T-helper 17 cell (primary cell): ENCODE data around the gene KLK1. TPM values are rescaled to one million over a fixed set of nuclear protein-coding genes. Genes with fewer than 3 reads are reported as not detected.

ENCODE experiments used
- ATAC-seq: fragments of 150-1000 bp; cut with Tn5 transposase; 2 replicates; pipeline ENCODE4 v1.10.0; 2021; ENCODE audit warnings: mild to moderate bottlenecking, moderate library complexity
- DNase-seq, 3 donors: peaks; one replicate each; pipeline versions ENCODE4 v3.0.0 to v3.0.0-alpha.2; 2020 to 2021
- H3K9me3 ChIP-seq: one replicate; pipeline ENCODE4 v1.7.0; 2013; ENCODE audit warnings: low read length, mild to moderate bottlenecking; ENCODE audit not compliant: control insufficient read depth, poor library complexity, severe bottlenecking
- H3K27ac Mint-ChIP-seq: one replicate; pipeline ENCODE4 v1.8.0; 2022; ENCODE audit warnings: mild to moderate bottlenecking, moderate library complexity, mixed read lengths
- H3K27me3 Mint-ChIP-seq: one replicate; pipeline ENCODE4 v1.8.0; 2022; ENCODE audit warnings: mixed read lengths
- H3K36me3 Mint-ChIP-seq: one replicate; pipeline ENCODE4 v1.8.0; 2022; ENCODE audit warnings: low read depth, mixed read lengths
- H3K4me1 Mint-ChIP-seq: one replicate; pipeline ENCODE4 v1.8.0; 2022; ENCODE audit warnings: mild to moderate bottlenecking, mixed read lengths
- H3K4me3 Mint-ChIP-seq: one replicate; pipeline ENCODE4 v1.8.0; 2022; ENCODE audit warnings: mild to moderate bottlenecking, moderate library complexity, mixed read lengths
- total RNA-seq, 4 donors: library from RNA in 2 of 4; stranded (reverse) in 2 of 4; gene quantifications; one replicate each; pipeline ENCODE4 v1.2.3 and lab custom pipeline; 2022 to 2026

The KLK1 gene
- total RNA-seq, 2 donors from 2014 or later, result not detected

DNA sequence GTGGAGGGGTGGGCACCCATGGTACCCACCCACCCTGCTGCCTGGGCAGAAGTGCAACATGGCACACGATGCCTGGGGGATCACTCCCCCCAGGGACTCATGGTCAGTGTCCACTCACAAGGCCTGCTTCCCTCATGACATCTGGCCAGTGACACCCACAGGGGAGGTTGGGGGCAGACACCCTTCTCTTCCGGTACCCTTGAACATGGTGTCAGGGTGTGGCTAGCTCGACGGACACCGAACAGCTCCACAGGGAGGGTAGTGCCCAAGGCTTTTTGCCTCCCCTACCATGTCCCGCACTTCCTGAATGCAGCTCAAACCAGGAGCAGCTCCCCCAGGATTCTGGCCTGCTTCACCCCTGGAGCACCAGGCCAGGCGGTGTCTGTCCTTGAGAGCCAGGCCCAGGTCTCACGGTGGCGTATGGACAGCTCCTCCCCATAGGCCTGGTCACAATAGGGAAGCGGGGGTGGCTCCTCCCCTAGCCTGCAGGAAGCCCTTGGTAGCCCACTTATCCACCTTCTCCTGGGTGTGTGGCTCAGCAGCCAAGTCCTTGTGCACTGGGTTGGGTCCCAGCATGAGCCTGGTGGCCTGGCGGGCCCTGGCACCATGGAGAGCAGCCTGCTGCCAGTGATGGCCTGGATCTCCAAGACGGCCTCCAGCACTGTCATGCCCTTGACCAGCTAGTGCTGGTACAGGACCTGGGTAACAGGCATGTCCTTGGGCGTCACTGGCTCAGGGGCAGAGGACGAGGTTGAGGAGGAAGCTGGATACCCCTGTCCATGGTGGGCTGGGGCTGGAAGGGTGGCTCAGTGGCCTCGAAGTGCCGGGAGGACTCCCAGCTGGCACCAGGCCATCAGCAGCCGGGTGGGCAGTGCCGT is 25.6 kb downstream of the KLK1 start:
- H3K4me1 Mint-ChIP-seq, result peaks cover 20% of the 10 kb centered on the region
- ATAC-seq (no peak), DNase-seq (no peak)
- H3K9me3 ChIP-seq, result no peaks in the 10 kb centered on the region
- H3K27ac Mint-ChIP-seq, result no peak overlapping the region
- no peak overlapping the region for H3K4me3 Mint-ChIP-seq
- H3K27me3 Mint-ChIP-seq, result no peaks in the 10 kb centered on the region
- H3K36me3 Mint-ChIP-seq, result no peaks in the 10 kb centered on the region

DNA sequence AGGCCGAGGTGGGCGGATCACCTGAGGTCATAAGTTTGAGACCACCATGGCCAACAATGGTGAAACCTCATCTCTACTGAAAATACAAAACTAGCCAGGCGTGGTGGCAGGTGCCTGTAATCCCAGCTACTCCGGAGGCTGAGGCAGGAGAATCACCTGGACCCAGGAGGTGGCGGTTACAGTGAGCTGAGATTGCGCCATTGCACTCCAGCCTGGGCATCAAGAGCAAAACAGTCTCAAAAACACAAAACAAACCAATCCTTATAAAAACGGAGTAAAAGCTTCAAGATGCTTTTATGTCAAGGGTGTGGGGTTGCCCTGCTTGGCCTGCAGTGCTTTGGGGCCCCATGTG is 26.2 kb downstream of the KLK1 start:
- ATAC-seq (no peak), DNase-seq (no peak)
- no peaks in the 10 kb centered on the region for H3K9me3 ChIP-seq
- Mint-ChIP-seq H3K27me3 (no peaks in the 10 kb centered on the region), H3K4me1 (peaks cover 15% of the 10 kb centered on the region), H3K4me3 (no peak overlapping the region), H3K27ac (no peak overlapping the region), H3K36me3 (no peaks in the 10 kb centered on the region)

DNA sequence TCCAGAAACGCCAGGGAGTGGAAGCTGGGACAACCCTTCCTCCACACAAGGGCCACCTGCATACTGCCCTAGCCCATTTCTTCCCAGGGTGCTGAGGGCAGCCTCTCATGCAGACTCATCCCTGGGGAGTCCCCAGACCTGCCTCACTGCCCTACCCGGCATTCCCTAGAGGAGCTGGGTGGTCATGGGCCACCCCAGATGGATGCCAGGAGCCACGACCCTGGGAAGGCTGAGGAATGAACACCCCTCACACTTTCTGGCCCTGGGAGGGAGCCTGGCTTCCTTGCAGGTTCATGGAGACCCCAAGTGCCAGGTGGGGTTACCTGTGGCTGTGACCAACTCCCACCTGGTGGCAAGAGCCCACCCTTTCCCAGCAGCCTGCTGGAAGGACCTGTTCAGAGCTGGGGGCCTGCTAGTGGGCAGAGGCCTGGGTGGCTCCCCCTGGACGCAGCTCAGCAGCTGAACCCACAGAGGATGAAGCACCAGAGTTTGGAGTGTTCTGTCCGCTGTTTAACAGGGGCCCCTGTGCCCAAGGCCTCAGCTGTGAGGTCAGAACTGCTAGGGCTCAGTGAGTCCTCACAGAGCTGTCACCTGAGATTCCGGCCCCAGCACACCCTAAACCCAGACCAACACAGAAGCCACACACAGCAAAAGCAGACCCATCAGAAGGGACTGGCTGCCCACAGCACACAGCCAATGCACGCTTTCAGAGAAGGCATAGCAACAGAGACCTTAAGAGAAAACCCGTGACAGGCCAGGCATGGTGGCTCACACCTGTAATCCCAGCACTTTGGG is 26.8 kb downstream of the KLK1 start:
- ATAC-seq (no peak), DNase-seq (no peak)
- Mint-ChIP-seq H3K4me3 (no peak overlapping the region), H3K27me3 (no peaks in the 10 kb centered on the region), H3K4me1 (peaks cover 11% of the 10 kb centered on the region), H3K27ac (no peak overlapping the region), H3K36me3 (no peaks in the 10 kb centered on the region)
- no peaks in the 10 kb centered on the region for H3K9me3 ChIP-seq

DNA sequence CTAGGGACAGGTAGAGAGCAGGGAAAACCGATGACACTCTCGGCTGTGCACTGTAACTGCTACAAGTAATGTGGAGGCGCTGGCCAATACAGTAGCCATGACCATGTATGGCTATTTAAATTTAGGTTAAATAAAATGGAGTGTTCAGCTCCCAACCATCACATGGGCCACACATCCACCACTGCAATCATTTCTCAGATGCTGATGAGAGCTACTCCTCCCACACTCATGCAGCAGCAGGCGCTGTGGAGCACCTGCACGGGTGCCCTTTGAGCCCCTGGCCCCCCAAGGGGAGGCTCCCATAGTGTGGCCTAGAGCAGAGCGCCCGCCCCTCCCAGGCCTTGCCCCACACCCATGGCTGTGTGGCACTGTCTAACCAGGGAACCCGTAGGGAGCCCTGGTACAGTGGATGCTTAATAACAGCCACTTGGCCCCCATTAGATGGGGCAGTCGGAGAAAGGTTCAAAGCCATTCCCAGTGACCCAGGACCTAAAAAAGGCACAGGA is 27.4 kb downstream of the KLK1 start:
- Mint-ChIP-seq H3K27me3 (no peaks in the 10 kb centered on the region), H3K4me1 (peaks cover 10% of the 10 kb centered on the region), H3K27ac (no peak overlapping the region), H3K36me3 (no peaks in the 10 kb centered on the region), H3K4me3 (no peak overlapping the region)
- no peak for DNase-seq
- H3K9me3 ChIP-seq, result no peaks in the 10 kb centered on the region
- peak; percentile 16 for ATAC-seq

DNA sequence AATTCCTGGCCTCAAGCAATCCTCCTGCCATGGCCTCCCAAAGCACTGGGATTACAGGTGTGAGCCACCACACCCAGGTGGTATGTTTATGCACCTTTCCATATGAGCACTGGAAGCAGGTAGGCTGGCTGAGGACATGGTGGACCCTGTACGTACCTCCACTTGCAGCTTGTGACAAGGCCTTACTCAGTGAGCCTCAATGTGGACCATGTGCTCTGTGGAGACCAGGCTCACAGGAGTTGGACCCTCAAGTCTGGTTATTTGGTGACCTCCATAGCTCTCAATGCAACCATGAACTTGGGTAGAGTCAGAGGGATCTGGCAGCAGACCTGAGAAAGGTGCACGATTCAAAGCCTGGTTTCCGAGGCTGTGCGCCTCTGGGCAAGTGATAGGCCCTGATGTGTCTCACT is 27.9 kb downstream of the KLK1 start:
- H3K27me3 Mint-ChIP-seq, result no peaks in the 10 kb centered on the region
- H3K27ac Mint-ChIP-seq, result no peak overlapping the region
- no peaks in the 10 kb centered on the region for H3K9me3 ChIP-seq
- H3K4me3 Mint-ChIP-seq, result peak overlapping the region; percentile 19
- no peak for DNase-seq
- ATAC-seq, result no peak
- no peaks in the 10 kb centered on the region for H3K36me3 Mint-ChIP-seq
- H3K4me1 Mint-ChIP-seq, result peaks cover 6% of the 10 kb centered on the region

DNA sequence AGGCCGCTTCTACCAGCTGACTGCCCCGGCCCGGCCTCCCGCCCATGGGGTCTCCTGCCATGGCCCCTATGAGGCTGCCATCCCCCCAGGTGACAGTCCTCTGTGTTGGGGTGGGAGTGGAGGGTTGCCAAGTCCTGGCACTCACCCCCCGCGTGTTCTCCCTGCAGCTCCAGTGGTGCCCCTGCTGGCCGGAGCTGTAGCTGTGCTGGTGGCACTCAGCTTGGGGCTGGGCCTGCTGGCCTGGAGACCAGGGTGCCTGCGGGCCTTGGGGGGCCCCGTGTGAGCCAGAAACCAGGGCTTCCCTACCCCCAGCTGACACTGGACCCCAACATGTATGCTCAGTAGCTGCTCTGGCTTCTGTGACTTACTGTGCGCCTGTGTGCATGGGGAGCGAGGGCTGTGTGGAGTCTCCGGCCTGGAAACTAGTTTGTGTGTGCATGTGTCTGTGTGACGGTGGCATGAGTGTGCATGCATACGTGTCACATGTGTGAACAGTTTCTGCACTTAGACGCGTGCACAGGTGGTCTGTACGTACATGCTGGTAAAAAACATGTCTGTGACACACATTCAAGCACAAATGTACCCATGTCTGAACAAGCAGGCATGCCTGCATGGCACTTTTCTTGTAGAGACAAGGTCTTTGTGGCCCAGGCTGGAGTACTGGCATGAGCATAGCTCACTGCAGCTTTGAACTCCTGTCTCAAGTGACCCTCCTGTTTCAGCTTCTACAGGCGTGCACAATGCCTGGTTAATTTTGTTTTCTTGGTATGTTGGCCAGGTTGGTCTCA is 28.5 kb downstream of the KLK1 start:
- DNase-seq, result no peak
- H3K9me3 ChIP-seq, result no peaks in the 10 kb centered on the region
- Mint-ChIP-seq H3K4me3 (peak overlapping the region; percentile 19), H3K36me3 (no peaks in the 10 kb centered on the region), H3K27ac (no peak overlapping the region), H3K27me3 (no peaks in the 10 kb centered on the region), H3K4me1 (peaks cover 4% of the 10 kb centered on the region)
- peak; percentile 24 for ATAC-seq

DNA sequence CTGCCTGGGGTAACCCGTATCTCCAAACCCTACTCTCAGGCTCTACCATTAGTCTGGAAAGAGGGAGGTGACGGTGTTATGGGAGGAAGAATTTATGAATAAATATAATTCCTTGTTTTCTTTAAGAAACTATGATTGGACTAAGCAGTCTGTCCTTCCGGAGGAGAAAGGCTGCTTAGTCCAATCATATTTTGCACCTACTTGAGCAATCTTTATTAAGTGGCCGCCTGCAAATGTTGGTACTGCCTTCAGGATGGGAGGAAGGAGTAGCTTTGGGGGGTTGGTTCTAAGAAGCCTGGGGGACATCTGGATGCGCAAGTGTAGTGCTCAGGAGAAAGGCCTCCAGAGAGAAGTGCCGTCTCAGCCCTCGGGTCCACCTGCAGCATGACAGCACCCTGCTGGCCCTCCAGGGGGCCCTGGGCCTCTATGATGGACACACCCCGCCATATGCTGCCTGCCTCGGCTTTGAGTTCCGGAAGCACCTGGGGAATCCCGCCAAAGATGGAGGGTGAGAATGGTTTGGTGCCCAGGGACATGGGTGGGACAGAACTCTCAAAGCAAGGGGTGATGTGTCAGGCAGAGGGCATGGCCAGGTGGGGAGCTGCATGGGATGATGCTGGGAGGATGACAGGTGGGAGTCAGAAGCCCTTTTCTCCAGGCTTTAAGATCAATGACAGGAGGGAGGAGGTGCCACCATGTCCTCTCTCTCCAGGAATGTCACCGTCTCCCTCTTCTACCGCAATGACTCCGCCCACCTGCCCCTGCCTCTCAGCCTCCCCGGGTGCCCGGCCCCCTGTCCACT is 29.3 kb downstream of the KLK1 start:
- DNase-seq (no peak), ATAC-seq (peak; percentile 53)
- no peaks in the 10 kb centered on the region for H3K27me3 Mint-ChIP-seq
- peaks cover 4% of the 10 kb centered on the region for H3K4me1 Mint-ChIP-seq
- H3K36me3 Mint-ChIP-seq, result no peaks in the 10 kb centered on the region
- H3K4me3 Mint-ChIP-seq, result peak overlapping the region; percentile 31
- H3K9me3 ChIP-seq, result no peaks in the 10 kb centered on the region
- H3K27ac Mint-ChIP-seq, result no peak overlapping the region

DNA sequence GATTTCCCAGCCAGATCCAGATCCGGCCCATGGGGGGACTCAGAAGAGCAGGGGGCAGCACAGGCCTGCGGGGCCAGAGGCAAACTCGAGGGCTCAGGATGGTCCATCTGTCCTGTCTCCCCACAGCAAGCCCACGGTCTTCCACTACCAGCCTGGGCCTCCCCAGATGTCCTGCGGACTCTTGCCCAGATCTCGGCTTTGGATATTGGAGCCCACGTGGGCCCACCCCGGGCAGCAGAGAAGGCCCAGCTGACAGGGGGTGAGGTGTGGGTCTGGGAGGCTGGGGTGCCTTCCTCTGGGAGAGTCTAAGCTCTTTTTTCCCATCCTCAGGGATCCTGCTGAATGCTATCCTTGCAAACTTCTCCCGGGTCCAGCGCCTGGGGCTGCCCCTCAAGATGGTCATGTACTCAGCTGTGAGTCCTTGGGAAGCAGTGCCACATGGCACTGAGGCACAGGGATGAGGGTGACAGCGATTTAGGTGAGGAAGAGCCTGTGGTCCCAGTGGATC is 30.0 kb downstream of the KLK1 start:
- DNase-seq (no peak), ATAC-seq (no peak)
- H3K4me1 Mint-ChIP-seq, result peaks cover 4% of the 10 kb centered on the region
- no peaks in the 10 kb centered on the region for H3K9me3 ChIP-seq
- no peaks in the 10 kb centered on the region for H3K27me3 Mint-ChIP-seq
- no peaks in the 10 kb centered on the region for H3K36me3 Mint-ChIP-seq
- no peak overlapping the region for H3K4me3 Mint-ChIP-seq
- no peak overlapping the region for H3K27ac Mint-ChIP-seq

DNA sequence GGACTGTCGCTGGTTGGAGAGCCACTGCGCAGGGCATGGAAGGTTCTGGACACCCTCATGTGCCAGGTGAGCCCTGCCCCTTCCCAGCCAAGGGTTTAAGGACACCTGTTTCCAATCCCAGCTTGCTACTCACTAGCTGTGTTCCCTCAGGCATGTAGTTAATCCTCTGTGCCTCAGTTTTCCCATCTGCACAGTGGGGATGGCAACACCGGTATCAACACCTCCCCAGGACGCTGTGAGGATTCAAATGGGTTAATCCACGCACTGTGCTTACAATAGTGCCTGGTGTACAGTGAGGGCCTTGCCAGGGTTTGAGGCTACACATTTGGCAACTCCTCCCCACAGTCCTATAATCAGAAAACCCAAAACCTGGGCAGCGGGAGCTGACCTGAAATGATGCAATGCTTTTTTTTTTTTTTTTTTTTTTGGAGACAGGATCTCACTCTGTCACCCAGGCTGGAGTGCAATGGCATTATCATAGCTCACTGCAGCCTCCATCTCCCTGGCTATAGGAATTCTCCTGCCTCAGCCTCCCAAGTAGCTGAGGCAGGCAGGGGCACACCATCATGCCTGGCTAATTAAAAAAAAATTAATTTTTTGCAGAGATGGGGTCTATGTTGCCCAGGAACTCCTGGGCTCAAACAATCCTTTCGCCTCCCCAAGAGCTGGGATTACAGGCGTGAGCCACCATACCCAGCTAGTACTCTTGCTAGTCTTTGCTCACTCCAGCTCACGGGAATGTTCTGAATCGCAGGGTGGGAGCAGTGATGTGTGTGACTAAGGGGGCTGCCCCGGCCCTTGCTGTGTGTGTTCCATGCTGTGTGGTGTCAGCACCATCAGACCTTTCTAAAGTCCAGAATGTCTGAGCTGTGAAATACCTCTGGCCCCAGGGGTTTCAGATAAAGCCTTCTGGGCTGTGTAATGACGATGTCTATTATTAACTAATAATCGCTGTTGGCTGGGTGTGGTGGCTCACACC is 31.0 kb downstream of the KLK1 start:
- no peak overlapping the region for H3K4me3 Mint-ChIP-seq
- H3K27me3 Mint-ChIP-seq, result no peaks in the 10 kb centered on the region
- peaks cover 4% of the 10 kb centered on the region for H3K4me1 Mint-ChIP-seq
- H3K27ac Mint-ChIP-seq, result no peak overlapping the region
- ATAC-seq (no peak), DNase-seq (no peak)
- no peaks in the 10 kb centered on the region for H3K9me3 ChIP-seq
- no peaks in the 10 kb centered on the region for H3K36me3 Mint-ChIP-seq

DNA sequence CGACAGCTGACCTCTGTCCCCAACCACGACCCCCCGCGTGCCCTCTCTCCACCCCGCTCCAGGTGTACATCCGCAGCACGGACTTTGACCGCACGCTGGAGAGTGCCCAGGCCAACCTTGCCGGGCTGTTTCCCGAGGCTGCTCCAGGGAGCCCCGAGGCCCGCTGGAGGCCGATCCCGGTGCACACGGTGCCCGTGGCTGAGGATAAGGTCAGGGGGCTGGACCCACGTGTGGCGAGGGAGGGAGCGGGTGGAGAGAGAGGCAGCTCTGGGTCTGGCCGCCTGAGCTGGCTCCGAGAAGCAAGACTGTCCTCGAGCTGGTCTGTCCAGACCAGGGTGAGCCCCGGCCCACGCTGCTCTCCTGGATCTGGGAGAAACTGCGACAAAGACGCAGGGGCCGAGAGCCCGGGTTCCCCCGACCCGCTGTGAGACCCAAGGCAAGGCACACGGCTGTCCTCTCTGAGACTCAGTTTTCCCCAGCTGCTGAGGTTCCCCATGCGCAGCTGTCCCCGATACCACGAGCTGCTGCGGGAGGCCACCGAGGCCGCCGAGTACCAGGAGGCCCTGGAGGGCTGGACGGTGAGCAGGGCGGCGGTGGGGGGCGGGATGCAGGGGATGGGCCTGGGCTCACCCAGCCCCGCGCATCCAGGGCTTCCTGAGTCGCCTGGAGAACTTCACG is 31.9 kb downstream of the KLK1 start:
- no peaks in the 10 kb centered on the region for H3K27me3 Mint-ChIP-seq

DNA sequence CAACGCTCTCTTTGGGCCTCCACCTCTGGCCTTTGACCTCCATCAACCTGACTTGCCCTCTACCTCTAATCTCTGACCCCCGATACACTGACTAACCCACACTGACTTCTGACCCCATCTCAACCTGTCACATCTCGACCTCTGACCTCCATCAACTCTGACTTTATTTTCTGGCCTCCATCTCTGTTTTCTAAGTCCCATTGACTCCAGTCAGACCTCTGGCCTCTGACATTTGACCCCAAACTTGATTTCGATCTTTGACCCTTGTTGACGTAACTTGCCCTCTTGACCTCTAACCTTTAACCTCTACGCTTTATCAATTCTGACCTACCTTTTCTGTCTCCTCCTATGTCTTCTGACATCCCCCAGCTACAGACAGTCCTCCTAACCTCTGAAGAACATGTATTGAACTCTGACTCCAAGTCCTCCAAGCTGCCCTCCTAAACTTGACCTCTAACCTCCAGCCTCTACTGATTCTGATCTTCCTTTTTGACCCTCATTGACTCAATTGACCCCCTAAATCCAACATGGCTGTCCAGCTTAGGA is 32.6 kb downstream of the KLK1 start:
- DNase-seq (no peak), ATAC-seq (no peak)
- Mint-ChIP-seq H3K4me3 (no peak overlapping the region), H3K27me3 (no peaks in the 10 kb centered on the region), H3K36me3 (no peaks in the 10 kb centered on the region), H3K4me1 (peaks cover 4% of the 10 kb centered on the region), H3K27ac (peak overlapping the region; percentile 82)
- H3K9me3 ChIP-seq, result no peaks in the 10 kb centered on the region

More for the DNA sequence above, 31.9 kb downstream of the KLK1 start:
- ATAC-seq, result no peak
- Mint-ChIP-seq H3K27ac (peak overlapping the region; percentile 82), H3K4me3 (no peak overlapping the region), H3K36me3 (no peaks in the 10 kb centered on the region), H3K4me1 (peaks cover 4% of the 10 kb centered on the region)
- DNase-seq, result no peak
- no peaks in the 10 kb centered on the region for H3K9me3 ChIP-seq
